ENCODE data around the gene ADM2.

ADM2 gene

GRCh38 chr22:50520826-50521453 is 39.6 kb downstream of the ADM2 start:
- H3K79me2 ChIP-seq (ENCODE audit: low read length) = peaks cover 21% of the 10 kb centered on the region

GRCh38 chr22:50521710-50522109 is 40.4 kb downstream of the ADM2 start:
- Histone ChIP-seq H2AFZ (ENCODE audit: low read depth, low read length) (no peak overlapping the region), H3K9ac (ENCODE audit: low read length) (no peak overlapping the region), H4K20me1 (ENCODE audit: insufficient read depth, low read length) (peaks cover 6% of the 10 kb centered on the region), H3K4me2 (ENCODE audit: low read length) (no peak overlapping the region), H3K9me3 (ENCODE audit: insufficient read depth, low read length) (no peaks in the 10 kb centered on the region), H3K4me1 (ENCODE audit: low read length) (peaks cover 8% of the 10 kb centered on the region), H3K27ac (ENCODE audit: low read length) (no peak overlapping the region), H3K79me2 (ENCODE audit: low read length) (peaks cover 18% of the 10 kb centered on the region), H3K27me3 (ENCODE audit: low read depth, low read length) (no peaks in the 10 kb centered on the region), H3K4me3 (ENCODE audit: low read length) (no peak overlapping the region), H3K36me3 (replicated peaks; ENCODE audit: low read depth, low read length) (peaks cover 4% of the 10 kb centered on the region)
- no peak for TF ChIP-seq CTCF (IDR thresholded peaks at IDR 0.05; ENCODE audit: low read depth, low read length)
- no peak for TF ChIP-seq EZH2phosphoT487 (IDR thresholded peaks at IDR 0.05; ENCODE audit: low read depth)

More at GRCh38 chr22:50520826-50521453, 39.6 kb downstream of the ADM2 start:
- no peaks in the 10 kb centered on the region for H3K9me3 ChIP-seq (ENCODE audit: insufficient read depth, low read length)
- no peak for TF ChIP-seq CTCF (IDR thresholded peaks at IDR 0.05; ENCODE audit: low read depth, low read length)
- TF ChIP-seq EZH2phosphoT487 (IDR thresholded peaks at IDR 0.05; ENCODE audit: low read depth) = no peak
- no peak overlapping the region for H3K4me3 ChIP-seq (ENCODE audit: low read length)
- H3K4me1 ChIP-seq (ENCODE audit: low read length) = peaks cover 8% of the 10 kb centered on the region
- peaks cover 4% of the 10 kb centered on the region for H3K36me3 ChIP-seq (replicated peaks; ENCODE audit: low read depth, low read length)
- H4K20me1 ChIP-seq (ENCODE audit: insufficient read depth, low read length) = peaks cover 6% of the 10 kb centered on the region
- H2AFZ ChIP-seq (ENCODE audit: low read depth, low read length) = no peak overlapping the region
- no peaks in the 10 kb centered on the region for H3K27me3 ChIP-seq (ENCODE audit: low read depth, low read length)
- H3K9ac ChIP-seq (ENCODE audit: low read length) = no peak overlapping the region
- no peak overlapping the region for H3K4me2 ChIP-seq (ENCODE audit: low read length)
- H3K27ac ChIP-seq (ENCODE audit: low read length) = no peak overlapping the region

- Histone ChIP-seq H2AFZ (ENCODE audit: low read depth, low read length) (no peak overlapping the region), H3K4me1 (ENCODE audit: low read length) (peaks cover 11% of the 10 kb centered on the region), H3K27me3 (ENCODE audit: low read depth, low read length) (no peaks in the 10 kb centered on the region), H3K4me2 (ENCODE audit: low read length) (no peak overlapping the region), H3K36me3 (replicated peaks; ENCODE audit: low read depth, low read length) (peaks cover 4% of the 10 kb centered on the region), H3K79me2 (ENCODE audit: low read length) (peaks cover 20% of the 10 kb centered on the region), H3K9me3 (ENCODE audit: insufficient read depth, low read length) (no peaks in the 10 kb centered on the region), H3K27ac (ENCODE audit: low read length) (no peak overlapping the region), H4K20me1 (ENCODE audit: insufficient read depth, low read length) (peaks cover 6% of the 10 kb centered on the region; the same call in 1 of the 2 replicates), H3K4me3 (ENCODE audit: low read length) (no peak overlapping the region), H3K9ac (ENCODE audit: low read length) (no peak overlapping the region)
- TF ChIP-seq EZH2phosphoT487 (IDR thresholded peaks at IDR 0.05; ENCODE audit: low read depth) (no peak), CTCF (IDR thresholded peaks at IDR 0.05; ENCODE audit: low read depth, low read length) (no peak)
Measured at GRCh38 chr22:50522208-50522805, 41.0 kb downstream of the ADM2 start.

- Histone ChIP-seq H3K4me3 (ENCODE audit: low read length) (no peak overlapping the region), H4K20me1 (ENCODE audit: insufficient read depth, low read length) (peaks cover 6% of the 10 kb centered on the region; the same call in 1 of the 2 replicates), H3K4me1 (ENCODE audit: low read length) (peaks cover 13% of the 10 kb centered on the region), H2AFZ (ENCODE audit: low read depth, low read length) (no peak overlapping the region), H3K27me3 (ENCODE audit: low read depth, low read length) (no peaks in the 10 kb centered on the region), H3K9me3 (ENCODE audit: insufficient read depth, low read length) (no peaks in the 10 kb centered on the region), H3K9ac (ENCODE audit: low read length) (no peak overlapping the region), H3K4me2 (ENCODE audit: low read length) (no peak overlapping the region), H3K79me2 (ENCODE audit: low read length) (peaks cover 22% of the 10 kb centered on the region), H3K36me3 (replicated peaks; ENCODE audit: low read depth, low read length) (peaks cover 4% of the 10 kb centered on the region), H3K27ac (ENCODE audit: low read length) (no peak overlapping the region)
- TF ChIP-seq EZH2phosphoT487 (IDR thresholded peaks at IDR 0.05; ENCODE audit: low read depth) (no peak), CTCF (IDR thresholded peaks at IDR 0.05; ENCODE audit: low read depth, low read length) (no peak)
Measured at GRCh38 chr22:50522806-50523438, 41.6 kb downstream of the ADM2 start.

Data from OCI-LY3 (cell line).